Subcutaneous abdominal adipose tissue (tissue), 5 donors: Measurements from ENCODE around the gene PPFIA4.

Experiments
- H3K27ac ChIP-seq: one replicate; pipeline ENCODE4 v1.7.0; 2013; ENCODE audit warnings: low read depth, mild to moderate bottlenecking, inconsistent platforms, low read length, moderate library complexity
- H3K27me3 ChIP-seq, 5 donors: one replicate each; pipeline ENCODE4 v1.7.0; 2013; ENCODE audit warnings: low read length in 5 of 5, inconsistent platforms in 1 of 5; ENCODE audit not compliant: control insufficient read depth in 5 of 5, insufficient read depth in 4 of 5
- H3K36me3 ChIP-seq, 5 donors: one replicate each; pipeline ENCODE4 v1.7.0; 2013; ENCODE audit warnings: low read length in 5 of 5; ENCODE audit not compliant: control insufficient read depth in 5 of 5, insufficient read depth in 5 of 5
- H3K4me1 ChIP-seq, 5 donors: one replicate each; pipeline ENCODE4 v1.7.0; 2013; ENCODE audit warnings: low read length in 5 of 5, mild to moderate bottlenecking in 3 of 5, moderate library complexity in 1 of 5; ENCODE audit not compliant: control insufficient read depth in 5 of 5, insufficient read depth in 5 of 5
- H3K4me3 ChIP-seq, 5 donors: one replicate each; pipeline ENCODE4 v1.7.0; 2013; ENCODE audit warnings: low read length in 5 of 5, low read depth in 1 of 5
- H3K9ac ChIP-seq, 5 donors: one replicate each; pipeline ENCODE4 v1.7.0; 2013; ENCODE audit warnings: low read length in 5 of 5, mild to moderate bottlenecking in 4 of 5, moderate library complexity in 3 of 5
- H3K9me3 ChIP-seq, 5 donors: one replicate each; pipeline ENCODE4 v1.7.0; 2013; ENCODE audit warnings: low read length in 5 of 5; ENCODE audit not compliant: control insufficient read depth in 5 of 5
- donor health status: healthy.
- donor health status: healthy.
- donor health status: healthy.
- donor health status: healthy.
- donor health status: healthy.

Gene PPFIA4

GRCh38 chr1:203122159-203122558 is 95.9 kb downstream of the PPFIA4 start:
- no peaks in the 10 kb centered on the region for H3K9me3 ChIP-seq
- peaks cover 8 to 38% (median 27%) of the 10 kb centered on the region in 5 donors for H3K27me3 ChIP-seq
- no peak overlapping the region for H3K4me3 ChIP-seq
- no peak overlapping the region for H3K27ac ChIP-seq
- no peaks in the 10 kb centered on the region for H3K36me3 ChIP-seq
- no peak overlapping the region for H3K9ac ChIP-seq
- peaks cover 2 to 20% (median 10%) of the 10 kb centered on the region in 5 donors for H3K4me1 ChIP-seq

- Histone ChIP-seq H3K27ac (no peak overlapping the region), H3K4me3 (no peak overlapping the region), H3K9me3 (no peaks in the 10 kb centered on the region), H3K27me3 (peaks cover under 1 to 36% (median 16%) of the 10 kb centered on the region in 5 donors), H3K36me3 (no peaks in the 10 kb centered on the region), H3K9ac (no peak overlapping the region), H3K4me1 (peaks cover 0 to 36% (median 29%) of the 10 kb centered on the region in 5 donors)
Observed at GRCh38 chr1:203124011-203124410, 97.7 kb downstream of the PPFIA4 start.

- Histone ChIP-seq H3K36me3 (no peaks in the 10 kb centered on the region), H3K9ac (no peak overlapping the region), H3K4me1 (peaks cover 0 to 43% (median 36%) of the 10 kb centered on the region in 5 donors), H3K9me3 (no peaks in the 10 kb centered on the region), H3K27ac (no peak overlapping the region), H3K4me3 (no peak overlapping the region), H3K27me3 (peaks cover 0 to 34% (median 16%) of the 10 kb centered on the region in 5 donors)
Observed at GRCh38 chr1:203124546-203125317, 98.4 kb downstream of the PPFIA4 start.

GRCh38 chr1:203126151-203126865 is 100.0 kb downstream of the PPFIA4 start:
- Histone ChIP-seq H3K4me3 (no peak overlapping the region), H3K9me3 (no peaks in the 10 kb centered on the region), H3K27me3 (peaks cover 0 to 23% (median 6%) of the 10 kb centered on the region in 5 donors), H3K9ac (no peak overlapping the region), H3K27ac (no peak overlapping the region), H3K36me3 (no peaks in the 10 kb centered on the region), H3K4me1 (peaks cover 1 to 55% (median 48%) of the 10 kb centered on the region in 5 donors)

- peaks cover 0 to 17% (median 6%) of the 10 kb centered on the region in 5 donors for H3K27me3 ChIP-seq
- no peaks in the 10 kb centered on the region for H3K9me3 ChIP-seq
- H3K4me3 ChIP-seq = peak overlapping the region in 3 of 5 donors; percentile 32 to 57 (median 55)
- H3K27ac ChIP-seq = no peak overlapping the region
- no peak overlapping the region for H3K9ac ChIP-seq
- H3K36me3 ChIP-seq = no peaks in the 10 kb centered on the region
- H3K4me1 ChIP-seq = peaks cover 1 to 62% (median 53%) of the 10 kb centered on the region in 5 donors
Observed at GRCh38 chr1:203126866-203127665, 100.8 kb downstream of the PPFIA4 start.

GRCh38 chr1:203127666-203128430 is 101.6 kb downstream of the PPFIA4 start, which contains the start of gene ADORA1:
Gene ADORA1 (plus strand): TSS chr1:203127726. CDS start chr1:203128842, 1,116 bp downstream.
- Histone ChIP-seq H3K27ac (peak within 1 kb of the TSS; percentile 41), H3K9me3 (no peaks in the 10 kb centered on the region), H3K4me3 (peak within 1 kb of the TSS in 4 of 5 donors; percentile 32 to 57 (median 52)), H3K36me3 (no peaks in the 10 kb centered on the region), H3K4me1 (peaks cover 1 to 68% (median 61%) of the 10 kb centered on the region in 5 donors), H3K27me3 (peaks cover 0 to 15% (median 6%) of the 10 kb centered on the region in 5 donors), H3K9ac (peak within 1 kb of the TSS in 2 of 5 donors; percentile 15 to 53)

- peak overlapping the region in 4 of 5 donors; percentile 32 to 57 (median 52) for H3K4me3 ChIP-seq
- H3K27me3 ChIP-seq = peaks cover 0 to 15% (median 6%) of the 10 kb centered on the region in 5 donors
- peak overlapping the region; percentile 41 for H3K27ac ChIP-seq
- no peaks in the 10 kb centered on the region for H3K36me3 ChIP-seq
- peak overlapping the region in 2 of 5 donors; percentile 15 to 53 for H3K9ac ChIP-seq
- H3K9me3 ChIP-seq = no peaks in the 10 kb centered on the region
- peaks cover 1 to 73% (median 66%) of the 10 kb centered on the region in 5 donors for H3K4me1 ChIP-seq
Observed at GRCh38 chr1:203128431-203128715, 102.1 kb downstream of the PPFIA4 start.
